GM21737 (cell line): Measurements from ENCODE around the gene RMI1.
A peak's percentile ranks its signal among the peaks of the same experiment; 100 is the strongest.
"Not testable (repeated sequence)": the region's sequence is repeated elsewhere in the genome, so short reads cannot be mapped to it uniquely, and the experiment has no call there.

Experiments
- ATAC-seq: cut with Tn5 transposase; IDR thresholded peaks from one replicate; pipeline ENCODE4 v1.9.1; 2021; ENCODE audit warnings: mild to moderate bottlenecking, moderate library complexity; ENCODE audit not compliant: unreplicated experiment

The RMI1 gene

GRCh38 chr9:83980395-83981125, at the start of gene RMI1:
Gene RMI1, plus strand, starts transcription at chr9:83980805. Its CDS starts 20,182 bp downstream, at chr9:84000987.
- peak; percentile 72 for ATAC-seq

GRCh38 chr9:83930881-83931280, 49.7 kb upstream of the RMI1 start:
- ATAC-seq = no peak

DNA sequence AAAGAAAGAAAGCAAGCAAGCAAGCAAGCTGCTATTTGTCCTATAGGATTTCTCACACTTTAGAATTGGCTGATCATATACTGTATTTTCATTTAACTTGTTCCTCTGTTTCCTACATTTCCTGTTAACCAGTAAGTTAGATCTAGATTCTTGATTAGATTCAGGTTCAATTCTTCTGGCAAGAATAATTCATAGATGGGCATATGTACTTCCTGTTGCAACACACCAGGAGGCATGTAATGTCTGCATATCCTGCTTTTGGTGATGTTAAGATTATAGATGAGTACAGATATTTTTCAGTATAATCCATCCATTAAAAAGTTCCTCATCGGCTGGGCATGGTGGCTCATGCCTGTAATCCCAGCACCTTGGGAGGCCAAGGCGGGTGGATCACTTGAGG, 48.6 kb upstream of the RMI1 start:
- no peak for ATAC-seq

DNA sequence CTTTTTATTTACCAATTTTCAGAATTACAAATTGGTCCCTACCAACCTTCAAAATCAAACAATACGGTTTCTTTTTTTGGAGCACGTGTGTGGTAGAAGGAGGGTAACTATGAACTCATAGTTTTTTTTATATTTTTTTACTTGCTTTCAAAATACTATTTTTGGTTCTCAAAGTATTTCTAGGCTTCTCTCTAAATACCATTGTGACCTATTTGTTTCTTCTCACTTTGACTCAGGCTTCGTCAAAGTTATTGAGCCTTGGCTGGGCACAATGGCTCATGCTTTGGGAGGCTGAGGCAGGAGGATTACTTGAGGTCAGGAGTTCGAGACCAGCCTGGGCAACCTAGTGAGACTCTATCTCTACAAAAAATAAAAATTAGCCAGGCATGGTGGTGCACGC, 47.8 kb upstream of the RMI1 start:
- ATAC-seq = no peak

- ATAC-seq = no peak
Measured at GRCh38 chr9:83933790-83934189, 46.8 kb upstream of the RMI1 start.

DNA sequence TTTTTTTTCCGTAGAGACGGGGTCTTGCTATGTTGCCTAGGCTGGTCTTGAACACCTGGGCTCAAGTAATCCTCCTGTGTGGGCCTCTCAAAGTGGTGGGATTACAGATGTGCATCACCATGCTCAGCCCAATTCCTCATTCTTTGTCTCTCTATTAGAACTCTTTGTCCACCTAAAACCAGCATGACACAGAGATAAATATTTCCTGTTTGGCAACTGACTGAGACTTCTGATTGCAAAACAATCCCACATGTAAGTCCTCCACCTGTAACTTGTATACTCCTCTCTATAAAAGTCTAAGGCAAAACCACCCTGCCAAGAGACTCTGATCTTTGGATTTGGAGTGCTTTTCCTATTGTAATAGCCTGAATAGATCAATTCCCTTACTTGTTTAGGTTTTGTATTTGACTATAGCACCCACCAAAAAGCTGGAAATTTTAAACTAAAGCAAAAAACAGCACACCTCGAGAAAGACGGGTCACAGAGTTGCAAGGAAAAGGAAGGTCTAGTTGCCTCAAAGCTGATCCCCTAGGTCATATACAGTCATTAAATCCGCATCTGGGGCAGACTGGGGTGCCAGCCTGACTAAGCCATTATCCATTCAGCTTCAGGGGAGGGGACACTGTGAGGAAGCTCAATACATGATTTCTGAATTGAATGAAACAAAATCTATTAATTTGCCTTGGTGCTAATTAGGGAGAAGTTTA, 45.9 kb upstream of the RMI1 start:
- ATAC-seq = no peak

DNA sequence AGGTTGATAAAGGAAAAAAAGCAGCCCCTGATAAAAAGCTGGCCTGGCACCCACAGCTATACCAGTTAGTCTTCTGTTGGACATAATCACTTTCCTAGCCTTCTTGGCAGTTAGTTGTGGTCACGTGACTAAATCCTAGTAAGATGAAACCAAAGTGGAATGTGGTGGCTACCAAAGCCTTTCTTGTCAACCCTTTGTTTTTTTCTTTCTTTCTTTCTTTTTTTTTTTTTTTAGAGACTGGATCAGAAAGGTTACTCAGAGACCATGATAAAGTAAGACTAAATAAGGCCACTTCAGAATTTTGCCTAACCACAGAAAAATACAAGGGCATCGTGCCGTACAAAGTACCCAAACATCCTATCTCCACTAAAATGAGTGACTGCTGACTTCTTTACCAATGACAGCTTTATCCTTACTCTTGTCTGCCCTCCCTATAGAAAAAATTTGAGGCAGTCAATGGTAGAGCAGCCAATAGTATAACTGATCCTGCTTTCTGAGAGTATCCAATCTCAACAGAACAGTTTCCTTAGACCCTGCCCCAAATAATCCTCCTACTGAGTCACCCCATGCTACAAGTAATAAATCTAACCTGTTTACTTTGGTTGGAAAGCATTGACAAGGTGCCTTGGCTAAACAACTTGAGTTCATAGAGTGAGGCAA, 45.2 kb upstream of the RMI1 start:
- no peak for ATAC-seq

DNA sequence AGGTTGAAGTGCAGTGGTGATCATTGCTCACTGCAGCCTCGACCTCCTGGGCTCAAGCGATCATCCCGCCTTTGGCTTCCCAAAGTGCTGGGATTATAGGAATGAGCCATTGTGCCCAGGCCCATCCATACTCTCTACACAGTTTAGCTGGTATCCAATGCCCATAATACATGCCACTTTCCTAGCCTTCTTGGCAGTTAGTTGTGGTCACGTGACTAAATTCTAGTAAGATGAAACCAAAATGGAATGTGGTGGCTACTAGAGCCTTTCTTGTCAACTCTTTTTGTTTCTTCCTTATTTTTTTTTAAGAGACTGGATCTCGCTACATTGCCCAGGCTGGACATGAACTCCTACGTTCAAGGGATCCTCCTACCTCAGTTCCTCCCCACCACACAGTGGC, 44.1 kb upstream of the RMI1 start:
- no peak for ATAC-seq

DNA sequence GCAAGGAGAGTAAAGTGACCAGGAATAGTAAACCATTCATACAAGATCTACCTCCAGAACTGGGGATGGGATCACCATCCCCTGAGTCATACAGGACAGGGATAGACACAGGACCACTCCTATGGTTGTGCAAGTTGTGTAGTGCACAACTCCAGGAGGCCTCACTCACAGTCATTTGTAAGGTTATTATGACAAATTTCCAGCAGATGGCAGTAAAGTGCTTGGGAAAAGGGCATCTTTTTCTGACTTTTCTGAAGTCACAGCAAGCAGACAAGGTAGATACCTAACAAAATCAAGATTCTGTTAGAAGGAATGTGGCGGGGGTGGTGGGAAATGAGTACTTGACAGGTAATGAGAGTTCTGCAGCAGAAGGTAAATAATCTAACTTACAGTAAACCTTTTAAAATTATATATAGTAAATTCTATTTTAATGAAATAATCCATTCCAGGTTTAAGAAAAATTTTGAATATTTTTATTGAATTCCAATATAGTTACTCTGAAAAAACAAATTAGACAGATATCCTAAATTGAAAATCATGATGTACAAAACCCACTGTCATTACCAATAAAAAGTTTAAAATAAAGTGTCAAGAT, 42.6 kb upstream of the RMI1 start:
- ATAC-seq = peak; percentile 65

- ATAC-seq = no peak
Measured at GRCh38 chr9:83940590-83941303, 39.9 kb upstream of the RMI1 start.

DNA sequence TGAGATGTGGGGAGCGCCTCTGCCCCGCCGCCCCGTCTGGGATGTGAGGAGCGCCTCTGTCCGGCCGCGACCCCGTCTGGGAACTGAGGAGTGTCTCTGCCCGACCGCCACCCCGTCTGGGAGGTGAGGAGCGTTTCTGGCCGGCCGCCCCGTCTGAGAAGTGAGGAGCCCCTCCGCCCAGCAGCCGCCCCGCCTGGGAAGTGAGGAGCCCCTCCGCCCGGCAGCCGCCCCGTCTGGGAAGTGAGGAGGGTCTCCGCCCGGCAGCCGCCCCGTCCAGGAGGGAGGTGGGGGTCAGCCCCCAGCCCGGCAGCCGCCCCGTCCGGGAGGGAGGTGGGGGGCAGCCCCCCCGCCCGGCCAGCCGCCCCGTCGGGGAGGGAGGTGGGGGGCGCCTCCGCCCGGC, 32.5 kb upstream of the RMI1 start:
- not testable (repeated sequence) for ATAC-seq

DNA sequence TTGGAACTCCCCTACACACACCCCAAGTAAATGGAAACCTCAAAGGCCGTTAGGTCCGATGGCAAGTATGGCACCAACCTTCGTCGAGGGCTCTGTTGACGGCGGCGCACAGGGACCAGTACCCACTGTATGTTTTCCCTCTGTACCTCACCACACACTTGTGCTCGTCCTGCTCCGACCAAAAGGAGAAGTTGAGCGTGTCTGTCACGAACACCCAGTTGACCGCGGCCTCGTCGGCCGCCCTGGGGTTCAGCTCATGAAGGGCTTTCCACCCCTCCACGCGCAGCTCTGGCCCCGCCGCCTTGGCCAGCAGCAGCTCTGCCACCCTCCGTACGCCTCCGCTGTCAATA, 24.5 kb upstream of the RMI1 start:
- peak; percentile 46 for ATAC-seq

- ATAC-seq = peak; percentile 82
Measured at GRCh38 chr9:83956436-83957247, 24.0 kb upstream of the RMI1 start.

- ATAC-seq = no peak
Measured at GRCh38 chr9:83957248-83957513, 23.4 kb upstream of the RMI1 start.

DNA sequence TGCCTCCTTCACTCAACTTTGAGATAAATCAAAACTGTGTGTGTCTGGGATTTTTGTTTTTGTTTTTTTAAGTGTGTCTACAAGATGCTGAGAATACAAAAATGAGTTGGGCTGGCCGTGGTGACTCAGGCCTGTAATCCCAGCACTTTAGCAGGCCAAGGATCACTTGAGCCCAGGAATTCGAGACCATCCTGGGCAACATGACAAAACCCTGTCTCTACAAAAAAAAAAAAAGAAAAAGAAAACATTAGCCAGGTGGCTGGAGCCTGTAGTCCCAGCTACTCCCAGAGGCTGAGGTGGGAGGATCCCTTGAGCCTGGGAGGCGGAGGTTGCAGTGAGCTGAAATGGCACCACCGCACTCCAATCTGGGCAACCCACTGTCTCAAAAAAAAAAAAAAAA, 21.5 kb upstream of the RMI1 start:
- ATAC-seq = no peak

GRCh38 chr9:83960991-83961390, 19.6 kb upstream of the RMI1 start:
- no peak for ATAC-seq

- ATAC-seq = no peak
Measured at GRCh38 chr9:83962165-83962564, 18.4 kb upstream of the RMI1 start.

- no peak for ATAC-seq
Measured at GRCh38 chr9:83964973-83965349, 15.6 kb upstream of the RMI1 start.

- ATAC-seq = no peak
Measured at GRCh38 chr9:83965350-83966208, 15.0 kb upstream of the RMI1 start.

DNA sequence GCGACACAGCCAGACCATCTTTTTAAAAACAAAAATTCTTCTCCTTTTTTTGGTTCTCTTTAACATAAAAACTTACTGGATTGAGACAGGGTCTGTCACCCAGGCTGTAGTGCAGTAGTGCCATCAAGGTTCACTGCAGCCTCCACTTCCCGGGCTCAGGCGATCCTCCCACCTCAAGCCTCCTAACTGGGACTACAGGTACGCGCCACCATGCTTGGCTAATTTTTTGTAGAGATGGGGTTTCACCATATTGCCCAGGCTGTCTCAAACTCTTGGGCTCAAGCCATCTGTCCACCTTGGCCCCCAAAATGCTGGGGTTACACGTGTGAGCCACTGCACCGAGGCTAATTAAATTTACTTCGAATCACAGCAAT, 14.4 kb upstream of the RMI1 start:
- no peak for ATAC-seq
